ENCODE results near the gene ABHD12B. TPM values are rescaled to one million over a fixed set of nuclear protein-coding genes. Genes with fewer than 3 reads are reported as not detected.

Gene ABHD12B
- total and polyA plus RNA-seq, 2 of the 13 experiments (the other 11 are each of a cell fraction or from before 2014, with no cell fraction given): not detected

DNA sequence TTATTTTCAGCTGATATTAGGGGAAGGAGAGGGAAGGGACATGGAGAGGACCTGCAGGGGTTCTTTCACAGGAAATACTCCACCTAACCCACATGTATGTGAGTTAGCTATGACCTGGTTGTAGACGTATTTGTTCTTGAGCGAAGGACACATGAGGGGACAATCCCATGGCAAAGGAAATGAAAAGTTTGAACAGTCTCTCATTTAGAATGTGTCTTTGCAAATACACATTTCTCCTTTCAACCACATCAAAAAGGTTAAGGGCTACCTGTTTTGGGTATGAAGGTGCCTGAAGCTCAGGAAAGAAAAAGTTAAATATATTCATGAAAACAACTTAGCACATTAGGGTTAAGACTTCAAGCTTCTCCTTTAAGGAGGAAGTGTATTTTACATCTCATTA, 65.0 kb downstream of the ABHD12B start:
- H3K4me3 ChIP-seq (replicated peaks in 1 of 3; ENCODE audit: insufficient read depth in 1 of 3, low read depth in 2 of 3, low read length in 3 of 3): no peak overlapping the region
- H2AFZ ChIP-seq (ENCODE audit: low read length): no peak overlapping the region
- H4K20me1 ChIP-seq (ENCODE audit: insufficient read depth, low read length): peaks cover 12% of the 10 kb centered on the region; the same call in 1 of the 2 replicates
- H3K27ac ChIP-seq (ENCODE audit: extremely low read length, insufficient read depth, low read length): peak overlapping the region; percentile 76
- in situ Hi-C loops (cut with HindIII; ENCODE audit: extremely low pct_ligation_motif_present, low pct_unique_long_range_greater_than_20kb): no loop called here
- ChIA-PET POLR2A (interaction anchor here (3.4 kb wide), 1 partner anchor 8 kb away, joined by 44 read pairs; the partner anchor contains the start of gene PYGL), CTCF (ENCODE audit: low intra/inter-chr PET ratio, low total read pairs) (no interaction called here)
- 71% methylated on average over 2 of the region's 2 CpGs for WGBS (ENCODE audit: low lambda C conversion rate)
- no peak overlapping the region for H3K9ac ChIP-seq (ENCODE audit: insufficient read depth, low read depth, low read length)
- peaks cover 80% of the 10 kb centered on the region for H3K4me1 ChIP-seq (ENCODE audit: insufficient read depth, low read length)
- no TSS peak for BruUV-seq (replicated peaks)
- TF ChIP-seq ZBTB21 (CRISPR knock-in tag; IDR thresholded peaks at IDR 0.05) (no peak), RARA (CRISPR knock-in tag; IDR thresholded peaks at IDR 0.05) (peak; percentile 20; the same call in 1 of the 2 replicates), TCF7L2 (IDR thresholded peaks at IDR 0.05; ENCODE audit: low read depth, low read length) (no peak)
- DNase-seq (ENCODE audit: low spot score) (no peak), FAIRE-seq (no peak), ATAC-seq (no peak)
- H3K36me3 ChIP-seq (replicated peaks in 1 of 2; ENCODE audit: control insufficient read depth in 1 of 2, insufficient read depth in 2 of 2, low read length in 2 of 2): peaks cover 10 to 32% of the 10 kb centered on the region in 2 experiments
- no peaks in the 10 kb centered on the region for H3K27me3 ChIP-seq (ENCODE audit: control insufficient read depth in 1 of 2, insufficient read depth in 2 of 2, low read length in 2 of 2)
- H3K9me3 ChIP-seq (ENCODE audit: low read length): no peaks in the 10 kb centered on the region
- intact Hi-C loops (cut with micrococcal nuclease; ENCODE audit: unreplicated experiment): loop anchor here (5.0 kb wide), 1 partner anchor 105 kb away; the partner anchor contains the start of gene NIN
- peaks cover 28% of the 10 kb centered on the region for H3K79me2 ChIP-seq (ENCODE audit: insufficient read depth, low read length)
- H3K4me2 ChIP-seq (ENCODE audit: low read depth, low read length): no peak overlapping the region

DNA sequence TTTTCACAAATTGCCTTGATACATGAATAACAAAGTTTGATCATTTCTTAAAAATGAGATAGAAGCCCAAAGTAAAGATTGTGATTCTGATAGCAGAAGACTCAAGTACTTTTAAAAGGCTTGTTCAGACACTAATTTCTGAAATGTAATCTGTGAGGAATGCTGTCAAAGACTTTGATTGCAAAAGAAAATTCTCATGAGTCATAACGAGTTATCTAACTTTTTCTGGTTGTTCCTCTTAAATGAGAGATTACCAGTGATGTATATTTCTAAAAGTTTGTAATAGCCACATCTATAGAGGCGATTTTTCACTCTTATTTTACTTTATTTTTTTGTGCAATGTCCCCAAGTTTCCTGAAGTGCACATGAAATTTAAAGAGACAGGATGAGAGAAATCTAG, 65.5 kb downstream of the ABHD12B start:
- CTCF ChIA-PET (ENCODE audit: low intra/inter-chr PET ratio, low total read pairs): no interaction called here
- Histone ChIP-seq H4K20me1 (ENCODE audit: insufficient read depth, low read length) (peaks cover 12% of the 10 kb centered on the region; the same call in 1 of the 2 replicates), H3K79me2 (ENCODE audit: insufficient read depth, low read length) (peaks cover 29% of the 10 kb centered on the region), H3K4me2 (ENCODE audit: low read depth, low read length) (no peak overlapping the region), H3K4me3 (replicated peaks in 1 of 3; ENCODE audit: insufficient read depth in 1 of 3, low read depth in 2 of 3, low read length in 3 of 3) (no peak overlapping the region), H3K9ac (ENCODE audit: insufficient read depth, low read depth, low read length) (no peak overlapping the region), H3K4me1 (ENCODE audit: insufficient read depth, low read length) (peaks cover 81% of the 10 kb centered on the region), H3K36me3 (replicated peaks in 1 of 2; ENCODE audit: control insufficient read depth in 1 of 2, insufficient read depth in 2 of 2, low read length in 2 of 2) (peaks cover 6 to 27% of the 10 kb centered on the region in 2 experiments), H3K9me3 (ENCODE audit: low read length) (no peaks in the 10 kb centered on the region), H3K27ac (ENCODE audit: extremely low read length, insufficient read depth, low read length) (peak overlapping the region; percentile 76), H2AFZ (ENCODE audit: low read length) (no peak overlapping the region), H3K27me3 (ENCODE audit: control insufficient read depth in 1 of 2, insufficient read depth in 2 of 2, low read length in 2 of 2) (no peaks in the 10 kb centered on the region)
- BruUV-seq (replicated peaks): no TSS peak
- 57% methylated on average over 2 of the region's 2 CpGs for WGBS (ENCODE audit: low lambda C conversion rate)
- intact Hi-C loops (cut with micrococcal nuclease; ENCODE audit: unreplicated experiment) (loop anchor here (5.0 kb wide), 1 partner anchor 105 kb away; the partner anchor contains the start of gene NIN), in situ Hi-C loops (cut with HindIII; ENCODE audit: extremely low pct_ligation_motif_present, low pct_unique_long_range_greater_than_20kb) (no loop called here)
- ATAC-seq (no peak), DNase-seq (ENCODE audit: low spot score) (no peak), FAIRE-seq (no peak)
- POLR2A ChIA-PET: interaction anchor here (3.4 kb wide), 1 partner anchor 7 kb away, joined by 44 read pairs; the partner anchor contains the start of gene PYGL
- TF ChIP-seq BCL6 (CRISPR knock-in tag; IDR thresholded peaks at IDR 0.05) (peak; percentile 18; the same call in 1 of the 2 replicates), SNAI1 (CRISPR knock-in tag; IDR thresholded peaks at IDR 0.05; ENCODE audit: borderline replicate concordance) (no peak), ZEB1 (IDR thresholded peaks at IDR 0.05; ENCODE audit: insufficient replicate concordance, low read depth) (no peak)
